Stimulated activated CD4-positive, alpha-beta T cell treated with anti-CD3 and anti-CD28 coated beads, Interleukin-12 subunit alpha, Interleukin-12 subunit beta, amount 100 ng/mL, for 4 hours (primary cell): Measurements from ENCODE around the gene NUP153.
A peak's percentile ranks its signal among the peaks of the same experiment; 100 is the strongest.

Experiments
- DNase-seq: peaks from one replicate; pipeline ENCODE4 v3.0.0-alpha.2; 2020

NUP153 gene

DNA sequence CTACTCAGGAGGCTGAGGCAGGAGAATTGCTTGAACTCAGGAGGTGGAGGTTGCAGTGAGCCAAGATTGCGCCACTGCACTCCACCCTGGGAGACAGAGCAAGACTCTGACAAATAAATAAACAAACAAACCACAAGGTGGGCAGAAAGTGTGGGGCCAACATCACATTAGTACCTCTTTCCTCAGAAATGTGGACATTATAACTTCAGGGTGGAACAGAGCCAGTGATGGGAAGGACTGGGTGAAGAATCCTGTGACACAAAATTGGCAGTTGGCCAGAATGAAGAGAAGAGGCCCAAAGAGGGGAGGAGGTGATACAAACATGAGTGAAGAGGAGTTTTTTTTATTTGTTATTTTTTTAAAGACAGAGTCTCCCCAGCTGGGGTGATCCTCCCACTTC is 50.6 kb downstream of the NUP153 start:
- no peak for DNase-seq

- DNase-seq: no peak
These were observed 53.4 kb downstream of the NUP153 start for GRCh38 chr6:17653198-17653882.

- no peak for DNase-seq
These were observed 55.9 kb downstream of the NUP153 start for GRCh38 chr6:17650656-17651309.

DNA sequence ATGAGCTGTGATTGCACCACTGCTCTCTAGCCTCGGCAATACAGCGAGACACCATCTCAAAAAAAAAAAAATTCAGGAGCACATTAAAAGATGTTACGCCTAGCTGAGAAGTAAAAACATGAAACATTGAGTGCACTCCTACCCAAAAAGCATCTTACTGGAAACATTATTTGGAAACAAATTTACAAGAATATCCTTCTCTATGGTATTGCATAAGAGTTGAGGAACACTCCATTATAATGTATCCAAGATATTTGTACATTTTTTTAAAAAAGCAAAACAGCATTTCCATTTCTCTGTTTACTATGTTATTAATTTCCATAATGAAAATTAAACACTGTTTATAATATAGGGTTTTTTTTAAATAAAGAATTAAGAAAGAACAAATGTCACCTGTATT is 58.0 kb downstream of the NUP153 start:
- no peak for DNase-seq

- no peak for DNase-seq
These were observed 66.2 kb downstream of the NUP153 start for GRCh38 chr6:17640477-17640917.

DNA sequence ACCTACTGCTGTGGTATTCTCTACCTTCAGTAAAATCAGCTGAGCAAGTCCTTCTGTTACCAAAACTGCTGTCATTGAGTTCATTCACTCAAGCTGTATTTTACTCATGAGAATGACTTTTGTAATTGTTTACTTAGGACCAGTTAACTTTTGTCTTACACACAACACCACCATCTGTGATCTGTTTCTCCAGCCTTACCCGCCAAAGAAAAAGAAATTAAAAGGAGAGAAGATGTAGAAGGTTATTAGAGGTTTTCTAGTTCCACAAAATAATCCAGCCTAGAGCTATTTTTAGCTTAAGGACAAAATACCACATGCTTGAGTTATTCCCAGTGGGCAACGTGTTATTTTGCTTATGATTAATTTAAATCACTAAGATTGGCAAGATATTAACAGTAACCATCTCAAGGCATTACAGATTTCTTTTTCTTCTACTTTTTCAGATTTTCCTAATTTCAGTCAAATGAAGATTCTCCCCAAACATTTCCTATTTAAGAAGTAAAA is 68.5 kb downstream of the NUP153 start:
- DNase-seq: no peak

GRCh38 chr6:17635568-17635967 is 71.2 kb downstream of the NUP153 start:
- DNase-seq: no peak

- DNase-seq: no peak
These were observed 73.1 kb downstream of the NUP153 start for GRCh38 chr6:17633465-17634188.

- no peak for DNase-seq
These were observed 73.8 kb downstream of the NUP153 start for GRCh38 chr6:17632934-17633333.

DNA sequence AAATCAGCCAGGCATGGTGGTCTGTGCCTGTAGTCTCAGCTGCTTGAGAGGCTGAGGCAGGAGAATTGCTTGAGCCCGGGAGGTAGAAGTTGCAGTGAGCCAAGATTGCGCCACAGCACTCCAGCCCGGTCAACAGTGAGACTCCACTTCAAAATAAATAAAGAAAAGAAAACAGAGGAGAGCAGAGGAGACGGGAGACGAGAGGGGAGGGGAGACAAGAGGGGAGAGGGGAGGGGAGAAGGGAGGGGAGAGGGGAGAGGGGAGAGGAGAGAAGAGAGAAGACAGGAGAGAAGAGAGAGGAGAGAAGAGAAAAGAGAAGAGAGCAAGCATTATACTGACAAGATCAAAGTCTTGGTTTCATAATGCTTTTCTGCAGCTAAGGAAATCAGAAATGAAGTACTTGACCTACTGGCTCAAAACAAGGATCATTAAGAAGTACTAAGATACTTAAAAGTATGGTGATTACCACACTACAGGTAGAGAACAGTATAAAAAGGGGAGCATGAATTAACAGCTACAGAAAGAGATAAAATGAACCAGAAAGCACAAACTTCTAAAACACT is 76.1 kb downstream of the NUP153 start:
- DNase-seq: no peak

- DNase-seq: no peak
These were observed 76.8 kb downstream of the NUP153 start for GRCh38 chr6:17629824-17630510.

DNA sequence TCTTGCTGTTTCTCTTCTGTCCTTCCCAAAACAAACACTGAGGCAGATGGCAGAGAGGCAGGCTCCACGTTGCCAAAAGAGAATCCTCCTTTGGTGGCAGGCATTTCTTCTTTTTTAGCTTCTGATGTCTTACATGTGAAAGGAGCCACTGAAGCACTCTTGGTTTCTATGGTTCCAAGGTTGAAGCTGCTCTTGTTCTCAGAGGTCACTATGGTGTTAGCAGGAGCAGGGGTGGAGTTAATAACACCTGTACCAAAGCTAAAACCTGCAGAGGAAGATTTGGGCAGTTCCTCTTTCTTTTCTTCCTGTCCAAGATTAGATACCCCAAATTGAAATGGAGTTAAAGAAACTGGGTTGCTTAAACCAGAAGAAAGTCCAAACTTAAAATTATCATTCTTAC is 77.9 kb downstream of the NUP153 start:
- no peak for DNase-seq

DNA sequence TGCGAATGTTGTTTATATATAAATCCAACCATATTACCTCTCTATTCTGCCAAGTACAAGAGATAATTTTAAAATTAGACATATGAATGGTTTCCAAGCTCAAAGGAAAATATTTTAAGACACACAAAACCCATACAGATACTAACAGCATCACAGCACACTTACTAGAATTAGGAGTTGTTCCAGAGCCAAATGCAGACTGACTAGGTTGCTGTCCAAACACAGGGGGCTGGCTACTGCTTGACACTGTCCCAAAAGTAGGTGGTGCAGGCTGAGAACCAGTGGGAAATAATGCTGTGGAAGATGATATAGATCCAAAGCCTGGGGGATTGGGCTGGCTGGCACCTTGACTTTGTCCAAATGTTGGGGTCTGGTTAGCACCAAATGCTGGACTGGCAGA is 82.3 kb downstream of the NUP153 start:
- DNase-seq: no peak

DNA sequence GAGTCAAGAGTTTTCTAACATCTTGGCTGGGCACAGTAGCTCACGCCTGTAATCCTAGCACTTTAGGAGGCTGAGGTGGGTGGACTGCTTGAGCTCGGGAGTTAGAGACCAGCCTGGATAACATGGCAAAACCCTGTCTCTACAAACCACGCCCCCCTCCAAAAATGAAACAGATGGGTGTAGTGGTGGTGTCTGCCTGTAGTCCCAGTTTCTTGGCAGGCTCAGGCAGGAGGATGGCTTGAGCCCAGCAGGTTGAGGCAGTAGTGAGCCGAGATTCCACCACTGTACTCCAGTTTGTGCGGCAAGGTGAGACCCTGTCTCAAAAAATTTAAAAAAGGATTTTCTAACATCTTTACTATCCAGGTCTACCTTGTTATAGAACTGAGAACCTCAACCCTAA is 84.6 kb downstream of the NUP153 start:
- DNase-seq: no peak

GRCh38 chr6:17621003-17621402 is 85.7 kb downstream of the NUP153 start:
- DNase-seq: no peak

DNA sequence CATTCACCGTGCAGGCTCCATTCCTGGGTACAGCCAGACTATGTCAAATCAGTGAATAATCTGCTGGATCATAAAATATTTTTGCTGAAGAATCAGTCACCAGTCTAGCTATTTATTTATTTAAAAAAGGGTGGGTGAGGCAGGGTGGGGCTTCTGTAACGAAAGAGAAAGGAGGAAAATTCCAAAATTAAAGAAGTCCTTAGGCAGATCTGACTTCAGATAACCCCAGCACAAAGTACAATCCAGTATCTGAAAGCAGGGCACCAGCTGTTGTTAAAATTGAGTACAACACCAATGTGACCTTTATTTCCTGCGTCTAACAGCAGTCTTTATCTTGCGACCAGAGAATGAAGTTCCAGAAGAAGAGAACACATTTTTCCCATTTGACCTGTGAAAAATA is 90.9 kb downstream of the NUP153 start:
- no peak for DNase-seq

GRCh38 chr6:17612048-17612447 is 94.7 kb downstream of the NUP153 start:
- no peak for DNase-seq

DNA sequence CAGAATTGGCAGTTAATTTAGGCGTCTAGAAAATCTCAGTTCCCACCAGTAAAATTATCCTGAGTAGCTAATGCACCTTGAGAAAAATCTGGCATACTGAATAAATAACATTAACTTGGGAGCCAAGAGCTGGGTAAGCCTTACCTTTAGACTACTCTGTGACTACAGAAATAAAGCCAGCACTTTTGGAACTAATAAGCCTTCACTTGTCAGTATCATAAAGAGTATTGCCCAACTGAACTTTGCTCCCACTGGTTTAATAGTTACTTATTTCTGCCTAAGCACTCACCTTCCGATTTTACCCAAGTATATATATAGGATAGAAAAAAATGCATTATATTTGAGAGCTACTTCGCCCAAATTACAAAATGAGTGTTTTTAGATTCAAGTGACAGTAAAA is 95.9 kb downstream of the NUP153 start:
- no peak for DNase-seq

DNA sequence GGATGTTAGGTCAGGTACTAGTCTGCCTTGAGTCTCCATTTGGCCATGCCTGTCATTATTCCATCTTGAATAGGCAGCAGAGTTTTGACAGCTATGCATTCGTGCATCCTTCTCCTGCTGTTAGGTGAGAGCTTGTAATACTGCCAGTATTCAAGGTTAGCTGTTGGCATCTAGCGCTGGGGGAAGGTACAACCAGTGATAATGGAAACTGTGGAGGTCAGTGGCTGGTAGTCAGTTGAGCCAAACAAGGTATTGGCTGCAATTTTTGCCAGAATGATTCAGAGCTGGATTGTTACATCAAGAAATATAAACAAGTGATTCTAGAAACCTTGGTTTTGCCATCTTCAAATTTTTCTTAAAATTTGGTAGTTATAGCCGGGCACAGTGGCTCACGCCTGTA is 100.1 kb downstream of the NUP153 start:
- DNase-seq: no peak

DNA sequence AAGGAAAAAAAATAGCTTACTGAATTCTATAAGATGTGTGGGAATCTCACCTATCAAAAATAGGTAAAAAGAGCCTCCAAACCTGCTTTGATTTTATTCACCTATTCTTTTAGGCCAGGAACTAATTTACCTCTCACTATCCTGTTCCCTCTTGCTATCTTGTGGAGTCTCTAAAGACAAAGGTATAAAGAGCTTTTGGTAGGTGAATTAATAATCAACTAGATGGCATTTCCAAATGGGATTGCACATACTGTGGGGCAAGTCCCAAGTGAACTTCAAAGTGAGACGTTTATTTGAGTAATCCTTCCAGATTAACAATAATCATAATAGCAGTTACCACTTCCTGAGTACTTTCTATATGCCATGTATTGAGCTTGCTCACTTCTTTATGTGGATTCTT is 103.8 kb downstream of the NUP153 start:
- DNase-seq: no peak

DNA sequence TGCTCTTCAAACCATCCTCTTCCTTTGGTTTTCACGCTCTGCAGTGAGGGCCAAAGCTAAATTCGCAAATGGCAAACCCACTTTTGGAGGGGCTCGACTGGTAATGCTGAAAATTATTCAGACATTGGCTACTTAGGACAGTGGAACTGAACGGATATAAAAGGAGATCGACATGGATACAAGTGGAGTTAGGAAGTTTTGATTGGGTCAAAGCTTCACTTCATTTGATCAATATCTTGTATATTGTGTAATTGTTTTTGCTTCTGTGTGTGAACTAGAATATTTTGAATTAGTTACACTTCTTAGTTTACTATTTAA is 105.4 kb downstream of the NUP153 start:
- no peak for DNase-seq

DNA sequence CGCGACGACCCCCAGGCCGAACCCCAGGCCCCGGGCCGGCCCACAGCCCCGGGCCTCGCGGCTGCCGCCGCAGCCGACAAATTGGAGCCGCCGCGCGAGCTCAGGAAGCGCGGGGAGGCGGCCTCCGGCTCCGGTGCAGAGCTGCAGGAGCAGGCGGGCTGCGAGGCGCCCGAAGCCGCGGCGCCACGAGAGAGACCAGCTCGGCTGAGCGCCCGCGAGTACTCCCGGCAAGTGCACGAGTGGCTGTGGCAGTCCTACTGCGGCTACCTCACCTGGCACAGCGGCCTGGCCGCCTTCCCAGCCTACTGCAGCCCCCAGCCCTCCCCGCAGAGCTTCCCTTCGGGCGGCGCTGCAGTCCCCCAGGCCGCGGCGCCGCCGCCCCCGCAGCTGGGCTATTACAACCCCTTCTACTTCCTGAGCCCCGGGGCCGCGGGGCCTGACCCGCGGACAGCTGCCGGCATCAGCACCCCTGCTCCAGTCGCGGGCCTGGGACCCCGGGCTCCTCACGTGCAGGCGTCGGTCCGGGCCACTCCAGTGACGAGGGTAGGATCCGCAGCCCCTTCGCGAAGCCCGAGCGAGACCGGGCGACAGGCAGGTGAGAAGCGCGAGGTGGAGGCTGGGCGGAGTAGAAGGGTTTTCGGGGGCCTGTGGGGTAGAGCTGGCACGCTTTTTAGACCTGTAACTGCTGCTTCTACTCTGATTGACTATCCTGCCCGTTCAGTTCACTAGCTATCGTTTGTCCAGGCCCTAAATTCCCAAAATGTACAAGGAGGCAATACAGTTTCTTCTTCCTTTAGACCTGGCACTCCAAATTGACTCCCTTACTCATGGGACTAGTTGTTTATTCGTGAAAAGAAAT is 106.0 kb downstream of the NUP153 start:
- DNase-seq: peak; percentile 41
